Parathyroid adenoma (tissue), 2 donors: Measurements from ENCODE around the gene FBXO8.

Source experiments
- H2AFZ ChIP-seq: fragments of 300-600 bp; sonication (generic); one replicate; pipeline ENCODE4 v1.7.0; 2017; ENCODE audit warnings: antibody characterized with exemption, mild to moderate bottlenecking
- H3K27ac ChIP-seq: fragments of 300-600 bp; sonication (generic); one replicate; pipeline ENCODE4 v1.7.0; 2017
- H3K27me3 ChIP-seq: fragments of 300-600 bp; sonication (generic); one replicate; pipeline ENCODE4 v1.7.0; 2017; ENCODE audit warnings: low read length; ENCODE audit not compliant: control insufficient read depth, insufficient read depth
- H3K36me3 ChIP-seq: fragments of 300-600 bp; sonication (generic); one replicate; pipeline ENCODE4 v1.7.0; 2017; ENCODE audit warnings: low read length; ENCODE audit not compliant: control insufficient read depth, insufficient read depth
- H3K4me1 ChIP-seq: fragments of 300-600 bp; sonication (generic); one replicate; pipeline ENCODE4 v1.7.0; 2017; ENCODE audit warnings: control low read depth
- H3K4me2 ChIP-seq: fragments of 300-600 bp; sonication (generic); one replicate; pipeline ENCODE4 v1.7.0; 2017; ENCODE audit warnings: low read length
- H3K4me3 ChIP-seq: fragments of 300-600 bp; sonication (generic); one replicate; pipeline ENCODE4 v1.7.0; 2017; ENCODE audit warnings: low read depth, low read length
- H3K79me2 ChIP-seq: fragments of 300-600 bp; sonication (generic); one replicate; pipeline ENCODE4 v1.7.0; 2017; ENCODE audit warnings: control low read depth
- H3K9ac ChIP-seq: fragments of 300-600 bp; sonication (generic); one replicate; pipeline ENCODE4 v1.7.0; 2017; ENCODE audit warnings: mild to moderate bottlenecking
- H3K9me3 ChIP-seq: fragments of 300-600 bp; sonication (generic); one replicate; pipeline ENCODE4 v1.7.0; 2017; ENCODE audit warnings: low read length; ENCODE audit not compliant: control insufficient read depth
- CTCF ChIP-seq: fragments of 300-600 bp; sonication (generic); IDR thresholded peaks from one replicate; pipeline ENCODE4 v1.7.0; 2017; ENCODE audit warnings: antibody characterized with exemption, mild to moderate bottlenecking
- donor health status: primary hyperparathyroidism.

FBXO8 gene

GRCh38 chr4:174316546-174316945, 33.1 kb upstream of the FBXO8 start:
- H3K9me3 ChIP-seq = no peaks in the 10 kb centered on the region
- H3K79me2 ChIP-seq = no peaks in the 10 kb centered on the region
- TF ChIP-seq CTCF = no peak
- H3K4me2 ChIP-seq = no peak overlapping the region
- no peak overlapping the region for H2AFZ ChIP-seq
- H3K4me1 ChIP-seq = no peaks in the 10 kb centered on the region
- no peaks in the 10 kb centered on the region for H3K36me3 ChIP-seq
- no peak overlapping the region for H3K27ac ChIP-seq
- no peaks in the 10 kb centered on the region for H3K27me3 ChIP-seq
- H3K4me3 ChIP-seq = no peak overlapping the region
- no peak overlapping the region for H3K9ac ChIP-seq

- H3K79me2 ChIP-seq = no peaks in the 10 kb centered on the region
- no peaks in the 10 kb centered on the region for H3K36me3 ChIP-seq
- no peaks in the 10 kb centered on the region for H3K4me1 ChIP-seq
- H3K27ac ChIP-seq = no peak overlapping the region
- H3K27me3 ChIP-seq = no peaks in the 10 kb centered on the region
- no peak overlapping the region for H3K9ac ChIP-seq
- no peak overlapping the region for H2AFZ ChIP-seq
- no peak for TF ChIP-seq CTCF
- H3K4me2 ChIP-seq = no peak overlapping the region
- H3K4me3 ChIP-seq = no peak overlapping the region
- no peaks in the 10 kb centered on the region for H3K9me3 ChIP-seq
These were observed 31.3 kb upstream of the FBXO8 start for GRCh38 chr4:174314770-174315169.

GRCh38 chr4:174314274-174314673, 30.8 kb upstream of the FBXO8 start:
- H3K27me3 ChIP-seq = no peaks in the 10 kb centered on the region
- H3K27ac ChIP-seq = no peak overlapping the region
- no peak for TF ChIP-seq CTCF
- no peak overlapping the region for H2AFZ ChIP-seq
- H3K4me3 ChIP-seq = no peak overlapping the region
- H3K4me1 ChIP-seq = no peaks in the 10 kb centered on the region
- H3K36me3 ChIP-seq = no peaks in the 10 kb centered on the region
- no peaks in the 10 kb centered on the region for H3K79me2 ChIP-seq
- no peak overlapping the region for H3K4me2 ChIP-seq
- H3K9me3 ChIP-seq = no peaks in the 10 kb centered on the region
- H3K9ac ChIP-seq = no peak overlapping the region

GRCh38 chr4:174312993-174313392, 29.5 kb upstream of the FBXO8 start:
- no peaks in the 10 kb centered on the region for H3K36me3 ChIP-seq

More at GRCh38 chr4:174312993-174313392, 29.5 kb upstream of the FBXO8 start:
- H3K4me3 ChIP-seq = no peak overlapping the region
- H3K4me1 ChIP-seq = no peaks in the 10 kb centered on the region
- H3K4me2 ChIP-seq = no peak overlapping the region
- no peaks in the 10 kb centered on the region for H3K9me3 ChIP-seq
- TF ChIP-seq CTCF = no peak
- no peak overlapping the region for H3K27ac ChIP-seq
- no peak overlapping the region for H2AFZ ChIP-seq
- H3K9ac ChIP-seq = no peak overlapping the region
- no peaks in the 10 kb centered on the region for H3K27me3 ChIP-seq
- H3K79me2 ChIP-seq = no peaks in the 10 kb centered on the region
